HG02588 (cell line): Measurements from ENCODE around the gene CELA2B.

Source experiments
- ATAC-seq: cut with Tn5 transposase; IDR thresholded peaks from one replicate; pipeline ENCODE4 v1.9.1; 2021; ENCODE audit warnings: mild to moderate bottlenecking, moderate library complexity; ENCODE audit not compliant: unreplicated experiment

Gene CELA2B

DNA sequence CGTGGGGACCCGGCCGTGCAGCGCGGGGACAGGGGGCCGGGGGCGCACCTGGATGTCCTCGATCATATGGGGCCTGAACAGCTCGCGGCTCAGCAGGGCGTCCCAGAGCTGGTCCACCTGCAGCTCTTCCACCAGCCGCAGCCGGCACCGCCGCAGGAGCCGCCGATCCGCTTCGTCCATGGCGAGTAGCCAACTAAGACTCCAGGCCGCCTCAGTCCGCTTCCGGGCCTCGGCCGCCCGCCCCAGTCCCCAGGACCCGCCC, 48.0 kb downstream of the CELA2B start, which contains the start of gene CASP9:
Gene CASP9, minus strand, starts transcription at position 195 of the 262 bp plus-strand sequence. Its CDS starts 15 bp downstream, at position 180.
- ATAC-seq = no peak

DNA sequence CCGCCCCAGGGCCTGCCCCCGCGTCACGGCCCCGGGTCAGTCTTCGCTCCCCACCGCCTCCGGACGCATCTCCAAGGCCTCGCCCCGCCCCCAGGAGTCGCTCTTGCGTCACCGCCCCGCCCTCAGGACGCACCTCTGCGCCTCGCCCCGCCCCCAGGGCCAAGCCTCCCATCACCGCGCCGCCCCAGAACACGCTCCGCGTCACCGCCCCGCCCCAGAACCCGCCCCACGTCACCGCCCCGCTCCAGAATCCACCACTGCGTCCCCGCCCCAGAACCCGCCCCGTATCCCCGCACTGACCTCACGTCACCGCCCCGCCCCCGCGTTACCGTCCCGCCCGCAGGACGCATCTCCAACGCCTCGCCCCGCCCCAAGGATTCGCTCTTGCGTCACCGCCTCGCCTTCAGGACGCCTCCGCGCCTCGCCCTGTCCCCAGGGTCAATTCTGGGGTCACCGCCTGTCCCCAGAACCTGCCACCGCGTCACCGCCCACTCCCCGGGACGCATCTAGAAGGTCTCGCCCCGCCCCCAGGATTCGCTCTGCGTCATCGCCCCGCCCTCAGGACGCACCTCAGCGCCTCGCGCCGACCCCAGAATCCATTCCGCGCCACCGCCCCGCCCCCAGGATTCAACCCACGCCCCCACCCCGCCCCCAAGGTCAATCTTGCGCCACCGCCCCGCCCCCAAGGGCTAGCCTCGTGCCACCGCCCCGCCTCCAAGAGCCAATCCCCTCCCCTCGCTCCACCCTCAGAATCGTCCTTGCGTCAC, 48.6 kb downstream of the CELA2B start:
- peak; percentile 37 for ATAC-seq

DNA sequence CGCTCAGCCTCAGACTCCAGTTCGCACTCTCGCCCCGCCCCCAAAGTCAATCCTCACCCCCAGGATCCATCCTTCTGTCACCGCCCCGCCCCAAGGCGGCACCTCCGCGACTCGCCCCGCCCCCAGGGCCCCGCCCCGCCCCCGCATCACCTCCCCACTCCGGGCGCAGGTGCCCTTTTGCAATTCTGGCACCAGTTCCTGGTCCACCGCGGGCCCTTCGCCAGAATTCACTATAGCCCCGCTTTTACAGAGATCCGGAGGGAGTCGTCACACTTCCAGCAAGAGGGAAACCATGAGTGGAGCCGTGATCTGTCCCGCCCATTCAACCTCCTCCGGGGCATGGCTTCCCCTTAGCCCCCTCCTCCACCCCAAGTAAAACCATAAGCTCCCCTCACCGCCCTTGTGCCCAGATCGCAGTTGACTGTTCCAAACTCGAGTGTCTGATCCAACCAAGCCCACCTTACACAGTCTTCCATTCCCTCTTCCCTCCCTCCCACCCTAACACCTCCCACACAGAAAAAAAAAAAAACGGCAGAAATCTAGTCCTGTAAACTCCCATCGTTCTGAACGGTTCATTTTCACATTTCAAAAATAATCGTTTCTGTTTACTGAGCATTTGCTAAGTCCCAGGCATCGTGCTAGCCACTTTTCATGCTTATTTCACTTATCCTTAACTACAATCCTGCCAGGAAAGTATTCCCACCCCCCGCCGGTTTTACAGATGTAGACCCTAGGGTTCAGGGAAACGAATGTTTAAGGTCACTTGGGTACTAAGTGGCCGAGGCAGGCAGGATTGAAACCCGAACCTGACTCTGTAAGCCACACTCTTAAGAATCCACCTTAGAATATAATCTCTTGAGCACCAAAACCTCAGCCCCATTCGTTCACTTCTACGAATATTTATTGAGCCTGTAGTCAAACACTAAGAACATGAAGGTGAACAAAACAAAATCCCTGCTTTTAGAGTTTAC, 49.4 kb downstream of the CELA2B start:
- peak; percentile 44 for ATAC-seq

DNA sequence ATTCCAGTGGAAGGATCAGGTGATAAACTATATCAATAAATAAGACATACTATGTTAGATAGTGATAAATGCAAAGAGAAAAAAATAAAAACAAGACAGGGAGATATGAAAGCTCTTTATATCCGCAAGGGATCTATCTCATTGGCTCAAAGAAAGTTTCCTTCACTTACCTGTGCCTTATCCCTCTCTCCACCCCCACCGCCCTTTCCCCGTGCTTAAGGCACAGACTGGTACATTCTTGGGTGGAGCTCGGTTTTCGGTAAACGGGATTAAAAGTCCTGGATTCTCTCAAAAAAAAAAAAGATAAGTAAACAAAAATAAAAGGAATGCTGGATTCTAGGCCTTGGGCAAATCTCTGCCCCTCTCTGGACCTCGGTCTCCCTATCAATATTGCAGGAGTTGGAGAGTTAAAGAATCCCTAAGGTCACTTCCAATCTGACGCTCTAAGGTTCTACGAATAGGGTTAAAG, 50.2 kb downstream of the CELA2B start:
- no peak for ATAC-seq

DNA sequence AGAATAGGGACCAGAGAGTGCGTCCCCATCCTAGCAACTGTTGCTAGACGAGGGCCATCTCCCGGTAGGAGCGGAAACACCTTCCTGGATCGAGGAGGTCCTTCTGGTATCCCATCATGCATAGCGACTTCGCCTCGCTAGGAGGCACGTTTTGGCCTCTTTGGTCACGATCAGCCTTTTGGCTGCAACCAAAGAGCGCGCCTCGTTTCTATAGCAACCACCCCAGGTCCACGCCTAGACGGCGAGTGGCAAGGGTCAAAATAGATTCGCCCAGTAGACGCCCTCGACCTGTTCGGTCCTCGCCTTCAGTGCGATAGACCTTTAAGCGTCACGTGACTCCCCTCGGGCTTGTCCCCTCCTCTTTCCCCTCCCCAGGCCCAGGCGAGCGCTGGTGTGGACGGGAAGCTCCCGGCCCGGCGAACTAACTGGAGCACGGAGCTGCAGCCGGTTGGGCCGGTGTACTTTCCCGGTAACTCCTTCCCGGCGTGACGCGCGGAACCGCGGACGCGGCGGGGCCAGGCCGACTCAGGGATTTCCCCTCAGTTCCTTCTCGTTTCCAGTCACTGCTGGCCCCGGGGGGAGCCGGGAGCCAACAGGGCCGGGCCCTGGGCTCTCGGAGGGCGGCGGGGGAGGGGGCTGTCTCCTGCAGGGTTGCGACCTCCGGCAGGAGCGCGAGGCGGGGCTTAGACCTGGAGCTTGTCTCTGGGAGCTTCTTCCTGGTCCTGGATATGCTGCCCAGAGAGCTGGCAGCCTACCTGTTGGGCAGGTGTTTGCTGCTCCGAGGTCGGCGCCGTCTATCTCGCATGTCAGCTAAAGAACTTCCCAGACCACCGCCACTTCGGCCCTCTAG, 50.8 kb downstream of the CELA2B start, which contains the start of gene DNAJC16:
Gene DNAJC16, plus strand, starts transcription at position 359 of the 850 bp plus-strand sequence. CDS start 2,258 bp downstream, outside the sequence.
- peak; percentile 47 for ATAC-seq

DNA sequence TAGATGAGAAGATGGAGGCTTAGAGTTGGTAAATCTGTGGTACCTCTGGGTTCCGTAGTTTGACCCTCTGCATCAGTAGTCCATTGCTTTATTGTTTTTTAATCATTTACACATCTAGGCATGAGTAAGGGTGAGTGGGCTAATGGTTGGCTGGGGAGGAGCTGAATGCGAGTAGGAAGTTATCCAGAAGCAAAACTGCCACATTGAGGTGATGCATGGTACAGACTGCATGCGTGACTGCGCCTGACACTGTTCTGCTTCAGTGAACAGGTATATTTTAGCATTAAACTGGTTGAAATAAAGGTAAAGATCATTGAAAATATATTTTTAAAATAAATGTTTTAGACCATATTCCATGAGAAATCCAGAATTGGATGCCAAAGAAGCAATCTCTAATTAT, 55.1 kb downstream of the CELA2B start:
- ATAC-seq = no peak

DNA sequence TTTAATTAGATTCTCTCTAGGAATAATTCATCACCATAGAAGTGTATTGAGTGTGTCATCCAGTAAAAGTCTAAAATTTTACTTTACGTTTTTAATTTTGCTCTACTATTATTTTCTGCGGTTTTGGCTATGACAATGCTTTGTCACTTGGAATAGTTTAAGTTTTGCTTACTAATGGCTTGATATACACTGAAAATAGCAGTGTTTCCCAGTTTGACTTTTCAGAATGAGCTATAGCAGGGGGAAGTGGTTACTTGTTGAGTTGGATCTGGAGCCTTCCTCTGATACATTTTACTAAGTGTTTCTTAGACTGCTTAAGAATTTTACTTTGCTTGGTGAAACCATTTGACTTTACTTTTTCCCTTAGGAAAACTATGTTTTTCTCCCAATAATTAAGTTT, 55.8 kb downstream of the CELA2B start:
- ATAC-seq = no peak

DNA sequence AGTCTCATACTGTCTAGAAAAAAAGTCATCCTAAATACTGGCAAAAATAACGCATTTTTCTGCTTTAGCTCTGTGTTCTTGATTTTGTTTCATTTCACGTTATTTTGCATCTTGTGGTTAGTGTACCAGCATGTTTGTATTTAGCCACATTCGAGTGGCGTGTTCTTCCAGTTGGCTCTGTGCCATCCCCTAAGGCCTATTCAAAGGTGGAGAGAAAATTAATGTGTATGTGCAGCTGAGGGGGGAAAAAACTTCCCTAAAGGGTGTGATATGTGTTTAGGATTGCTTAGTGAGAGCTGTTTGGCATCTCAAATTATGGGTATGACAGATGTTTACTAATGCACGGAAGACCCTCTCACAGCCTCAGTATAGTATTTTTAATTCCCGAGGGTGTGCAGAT, 62.9 kb downstream of the CELA2B start:
- ATAC-seq = no peak

DNA sequence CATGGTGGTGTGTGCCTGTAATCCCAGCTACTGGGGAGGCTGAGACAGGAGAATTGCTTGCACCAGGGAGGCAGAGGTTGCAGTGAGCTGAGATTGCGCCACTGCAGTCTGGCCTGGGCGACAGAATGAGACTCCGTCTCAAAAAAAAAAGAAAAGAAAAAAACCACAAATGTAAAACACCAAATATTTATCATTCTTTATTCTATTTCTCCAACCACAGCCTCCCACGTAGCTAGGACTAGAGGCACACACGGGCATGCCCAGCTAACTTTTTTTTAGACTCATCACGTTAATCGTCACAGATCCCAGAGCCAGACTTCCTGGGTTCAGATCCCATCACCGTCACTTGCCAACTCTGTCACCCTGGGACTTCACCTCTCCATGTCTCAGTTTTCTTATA, 64.3 kb downstream of the CELA2B start:
- ATAC-seq = no peak
